NCI-H748 treated with DMSO at 0.1 percent for 48 hours (cell line): Measurements from ENCODE around the gene ZC3H15.
"Not testable (repeated sequence)": the region's sequence is repeated elsewhere in the genome, so short reads cannot be mapped to it uniquely, and the experiment has no call there.

ENCODE experiments used
- DNase-seq: peaks from one replicate; lab custom pipeline; 2025; lab: John Stamatoyannopoulos, UW

The ZC3H15 gene

DNA sequence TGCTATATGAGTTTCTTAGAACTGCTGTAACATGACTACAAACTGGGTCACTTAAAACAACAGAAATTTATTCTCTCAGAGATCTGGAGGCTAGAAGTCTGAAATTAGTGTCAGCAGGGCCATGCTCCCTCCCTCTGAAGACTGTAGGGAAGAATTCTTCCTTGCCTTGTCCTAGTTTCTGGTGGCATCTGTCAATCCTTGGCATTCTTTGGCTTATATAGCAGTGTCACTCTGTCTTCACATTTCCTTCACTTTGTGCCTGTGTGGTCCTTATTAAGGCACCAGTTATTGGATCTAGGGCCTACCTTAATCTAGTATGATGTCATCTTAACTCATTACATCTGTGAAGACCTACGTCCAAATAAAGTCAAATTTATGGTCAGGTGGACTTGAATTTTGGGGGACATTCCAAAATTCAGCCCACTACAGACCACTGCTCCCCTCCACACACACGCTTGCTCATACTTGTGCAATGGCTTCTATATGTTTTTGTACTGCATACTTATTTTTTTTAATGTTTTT, 7.6 kb downstream of the ZC3H15 start:
- DNase-seq: no peak

DNA sequence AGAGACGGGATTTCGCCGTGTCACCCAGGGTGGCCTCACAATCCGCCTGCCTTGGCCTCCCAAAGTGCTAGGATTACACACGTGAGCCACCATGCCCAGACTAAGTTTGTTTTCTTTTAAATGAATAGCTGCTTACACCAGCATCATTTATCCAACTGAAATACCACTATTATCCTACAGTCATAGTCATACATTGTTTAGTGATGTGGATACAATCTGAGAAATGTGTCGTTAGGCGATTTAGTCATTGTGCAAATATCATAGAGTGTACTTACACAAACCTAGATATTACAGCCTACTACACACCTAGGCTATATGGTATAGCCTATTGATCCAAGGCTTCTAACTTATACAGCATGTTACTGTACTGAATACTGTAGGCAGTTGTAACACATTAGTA, 10.3 kb downstream of the ZC3H15 start:
- DNase-seq: no peak

DNA sequence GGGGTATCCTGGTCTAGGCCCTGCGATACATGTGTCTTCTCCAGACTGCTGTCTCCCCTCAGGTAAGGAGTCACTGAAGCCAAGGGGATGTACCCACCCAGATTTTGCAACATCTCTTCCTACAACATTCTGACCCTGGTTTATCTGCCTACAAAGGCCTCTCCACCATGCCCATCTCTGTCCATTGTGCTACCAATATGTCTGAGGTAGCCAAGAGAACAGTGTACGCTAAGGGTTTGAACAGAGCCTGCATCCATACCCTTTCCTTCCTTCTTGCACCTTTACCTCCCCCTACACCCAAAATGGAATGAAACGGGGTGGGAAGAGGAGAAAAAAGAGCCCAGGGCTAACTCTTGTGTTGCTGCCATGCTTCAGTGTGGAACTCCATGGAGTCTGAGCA, 11.9 kb downstream of the ZC3H15 start:
- no peak for DNase-seq

GRCh38 chr2:186498834-186499233, 12.8 kb downstream of the ZC3H15 start:
- no peak for DNase-seq

DNA sequence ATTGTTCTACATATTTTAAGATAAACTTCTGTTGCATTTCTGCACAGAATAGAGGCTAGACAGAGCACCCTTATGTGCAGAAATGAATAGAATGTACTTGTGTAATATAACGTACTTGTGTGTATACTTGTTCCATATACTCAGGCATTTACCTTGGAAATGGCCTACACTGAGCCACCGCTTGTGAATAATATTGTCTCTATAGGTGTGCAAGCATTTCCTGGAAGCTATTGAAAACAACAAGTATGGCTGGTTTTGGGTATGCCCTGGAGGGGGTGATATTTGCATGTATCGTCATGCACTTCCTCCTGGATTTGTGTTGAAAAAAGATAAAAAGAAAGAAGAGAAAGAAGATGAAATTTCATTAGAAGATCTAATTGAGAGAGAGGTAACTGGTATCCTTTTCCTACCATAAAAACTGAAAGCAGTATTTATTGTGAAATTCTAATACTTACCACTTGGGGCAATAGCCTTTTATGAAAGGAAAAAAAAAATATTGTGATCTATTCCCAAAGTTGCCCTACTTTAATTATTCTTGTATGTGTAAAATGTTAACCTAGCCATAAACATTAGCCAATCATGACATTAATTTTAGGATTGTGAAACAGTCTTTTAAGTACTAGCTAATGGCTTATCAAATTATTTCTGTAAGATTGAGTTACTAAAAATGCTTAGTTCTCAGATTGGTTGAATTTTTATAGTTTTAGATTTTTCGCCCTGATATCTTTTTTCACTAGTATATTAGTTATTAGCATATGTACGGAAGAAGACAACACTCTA, 18.0 kb downstream of the ZC3H15 start:
- DNase-seq: peak; percentile 36

DNA sequence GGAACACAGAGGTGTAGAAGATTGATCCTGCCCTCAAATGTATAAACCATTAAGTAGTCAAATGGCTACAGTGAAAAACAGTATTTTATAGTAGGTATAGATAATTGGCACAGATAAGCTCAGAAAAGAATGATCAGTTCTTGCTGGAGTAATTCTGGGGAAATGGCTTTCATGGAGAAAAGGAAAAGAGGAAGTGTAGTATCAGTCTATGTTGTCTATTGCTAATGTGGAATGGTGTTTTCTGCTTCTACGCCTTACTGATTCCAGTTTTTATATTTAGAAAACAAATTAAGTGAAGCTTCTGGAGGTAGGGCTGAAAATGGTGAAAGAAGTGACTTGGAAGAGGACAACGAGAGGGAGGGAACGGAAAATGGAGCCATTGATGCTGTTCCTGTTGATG, 22.2 kb downstream of the ZC3H15 start:
- DNase-seq: no peak

DNA sequence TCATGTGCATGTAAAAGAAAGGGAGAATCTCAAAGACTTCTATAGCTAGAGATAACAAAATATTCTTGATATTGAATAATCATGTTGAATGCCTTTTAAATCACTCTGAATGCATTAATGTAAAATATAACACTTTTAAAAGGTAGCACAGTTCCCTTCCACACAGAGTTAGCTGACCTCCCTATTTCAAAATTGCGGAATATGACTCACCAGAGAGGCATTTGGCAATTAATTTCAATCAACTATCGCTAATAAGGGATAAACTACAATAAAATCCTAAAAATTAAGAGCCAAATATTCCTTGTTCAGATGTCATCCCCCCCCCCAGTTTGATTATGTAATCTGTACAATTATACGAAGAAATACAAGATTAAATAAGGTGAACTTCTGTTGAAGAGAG, 29.3 kb downstream of the ZC3H15 start:
- DNase-seq: no peak

GRCh38 chr2:186516396-186516795, 30.3 kb downstream of the ZC3H15 start:
- no peak for DNase-seq

GRCh38 chr2:186517090-186517489, 31.0 kb downstream of the ZC3H15 start:
- no peak for DNase-seq

GRCh38 chr2:186518291-186518690, 32.2 kb downstream of the ZC3H15 start:
- DNase-seq: no peak

GRCh38 chr2:186518945-186519344, 32.9 kb downstream of the ZC3H15 start:
- DNase-seq: no peak

GRCh38 chr2:186521570-186522153, 35.6 kb downstream of the ZC3H15 start:
- DNase-seq: not testable (repeated sequence)

- no peak for DNase-seq
Observed at GRCh38 chr2:186522450-186522849, 36.4 kb downstream of the ZC3H15 start.

- no peak for DNase-seq
Observed at GRCh38 chr2:186523791-186524190, 37.7 kb downstream of the ZC3H15 start.

GRCh38 chr2:186526281-186526680, 40.2 kb downstream of the ZC3H15 start:
- DNase-seq: no peak

DNA sequence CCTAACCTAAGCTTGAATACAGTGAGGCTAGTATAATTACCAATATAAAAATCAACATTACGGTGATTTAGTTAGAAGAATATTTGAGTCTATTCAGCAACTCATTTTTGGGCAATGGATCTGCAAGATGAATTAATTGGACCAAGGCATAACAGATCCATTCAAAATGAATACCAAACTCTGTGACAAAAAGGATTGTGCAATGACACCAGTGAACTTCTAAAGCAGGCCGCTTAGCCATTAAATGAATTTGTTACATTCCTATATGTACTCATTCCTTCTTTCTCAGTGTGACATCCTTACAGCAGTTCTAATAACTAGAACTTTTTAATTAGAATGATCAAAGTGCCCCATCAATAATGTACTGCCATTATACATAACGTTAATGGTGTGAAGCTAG, 44.3 kb downstream of the ZC3H15 start:
- no peak for DNase-seq

DNA sequence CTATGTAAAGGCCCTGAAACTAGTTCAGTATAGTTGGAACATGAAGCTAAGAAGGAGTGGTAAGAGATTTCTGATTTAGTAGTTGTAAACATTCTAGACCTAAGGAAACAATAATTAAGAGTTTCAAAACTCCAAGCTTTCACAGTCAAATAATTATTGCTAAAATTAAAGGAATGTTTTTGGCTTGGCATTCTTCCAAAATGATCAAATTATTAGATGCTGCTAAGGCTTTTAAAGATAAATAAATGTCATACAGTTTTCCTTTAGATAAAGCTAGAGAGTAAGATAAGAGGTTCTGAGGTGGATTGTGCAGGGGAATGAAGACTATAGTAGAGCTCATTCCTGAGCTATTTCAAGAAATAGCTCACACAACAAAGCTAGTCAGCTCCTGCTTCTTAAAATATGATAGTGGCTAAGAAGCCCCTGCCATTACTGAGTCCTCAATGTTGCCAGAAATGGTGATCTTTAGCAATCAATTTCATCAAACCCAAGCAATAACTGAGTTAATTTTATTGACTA, 45.3 kb downstream of the ZC3H15 start:
- no peak for DNase-seq

DNA sequence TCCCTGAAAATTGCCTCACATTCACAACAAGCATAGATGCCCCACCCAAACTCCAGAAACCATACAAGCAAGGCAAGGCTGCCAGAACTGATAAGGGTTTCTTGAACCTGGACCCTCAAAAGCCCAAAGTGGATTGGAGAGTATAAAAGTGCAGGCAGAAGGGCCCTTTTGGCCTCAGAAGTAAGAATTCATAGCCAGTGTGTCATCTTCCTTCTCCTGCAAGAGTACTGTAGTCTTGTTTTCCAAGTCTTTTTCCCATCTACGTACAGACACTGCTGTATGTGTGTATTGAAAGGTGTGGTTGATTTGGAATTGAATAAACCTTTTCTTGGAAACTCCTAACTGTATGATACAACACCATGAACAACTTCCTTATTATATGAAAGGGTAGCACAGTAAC, 46.8 kb downstream of the ZC3H15 start:
- DNase-seq: no peak

DNA sequence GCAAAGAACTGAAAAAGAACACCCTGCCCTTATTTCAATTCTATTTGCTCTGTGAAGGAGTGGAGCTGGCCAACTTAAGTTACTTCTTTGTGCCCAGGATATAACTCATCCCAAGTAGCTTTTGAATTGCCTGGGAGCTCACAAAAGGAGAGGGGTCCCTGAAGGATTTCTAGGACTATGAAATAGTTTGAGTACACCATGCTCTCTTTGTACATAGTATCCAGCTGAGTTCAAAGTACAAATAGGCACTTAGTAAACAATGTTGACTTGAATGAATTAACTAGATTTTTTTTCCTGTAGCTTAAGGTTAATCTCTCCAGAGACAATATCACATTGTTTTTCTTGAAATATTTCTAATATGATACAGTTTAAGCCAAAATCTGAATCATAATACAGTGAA, 47.7 kb downstream of the ZC3H15 start:
- no peak for DNase-seq

DNA sequence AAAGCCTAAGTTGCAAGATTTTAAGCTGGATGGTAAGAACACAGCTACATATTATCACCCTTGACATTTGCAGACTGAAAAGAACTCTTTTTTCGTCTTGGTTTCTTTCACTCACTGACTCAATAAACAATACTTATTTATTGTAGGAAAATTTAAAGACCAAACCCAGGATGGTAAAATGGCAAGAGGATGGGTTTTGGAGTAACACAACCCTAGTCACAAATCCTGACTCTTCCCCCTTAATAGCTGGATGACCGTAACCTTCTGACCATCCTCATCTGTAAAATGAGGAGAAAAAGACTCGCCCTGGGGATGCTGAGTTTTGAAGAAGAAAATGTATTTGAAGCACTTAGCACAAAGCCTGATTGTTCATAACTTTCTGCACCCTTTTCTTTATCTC, 48.3 kb downstream of the ZC3H15 start:
- no peak for DNase-seq

DNA sequence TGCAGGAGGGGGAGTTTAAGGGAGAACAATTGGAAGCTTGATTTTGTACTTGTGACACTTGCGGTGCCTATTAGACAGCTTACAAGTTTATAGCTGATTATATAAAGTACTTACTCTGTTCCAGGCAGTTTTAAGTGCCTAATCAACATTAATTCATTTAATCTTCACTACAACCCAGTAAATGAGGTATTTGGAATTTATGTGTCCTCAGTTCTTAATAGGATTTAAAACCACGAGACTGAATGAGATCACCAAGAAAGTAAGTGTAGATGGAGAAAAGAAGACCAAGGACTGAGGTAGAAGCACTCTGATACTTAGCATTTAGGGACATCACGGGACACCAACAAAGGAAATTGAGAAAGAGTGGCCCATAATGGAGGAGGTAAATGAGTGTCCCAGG, 49.8 kb downstream of the ZC3H15 start:
- no peak for DNase-seq

DNA sequence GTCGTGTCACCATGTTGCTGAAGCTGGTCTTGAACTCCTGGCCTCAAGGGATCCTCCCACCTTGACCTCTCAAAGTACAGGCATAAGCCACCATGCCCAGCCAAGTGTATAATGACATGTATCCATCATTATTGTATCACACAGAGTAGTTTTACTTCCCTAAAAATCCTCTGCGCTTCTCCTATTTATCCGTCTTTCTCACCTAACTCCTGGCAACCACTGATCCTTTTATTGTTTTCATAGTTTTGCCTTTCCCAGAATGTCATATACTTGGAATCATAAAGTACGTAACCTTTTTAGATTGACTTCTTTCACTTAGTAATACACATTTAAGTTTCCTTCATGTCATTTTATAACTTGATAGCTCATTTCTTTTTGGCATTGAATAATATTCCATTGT, 51.0 kb downstream of the ZC3H15 start:
- DNase-seq: no peak

GRCh38 chr2:186540941-186541340, 54.9 kb downstream of the ZC3H15 start:
- DNase-seq: no peak

- DNase-seq: no peak
Observed at GRCh38 chr2:186542002-186542401, 55.9 kb downstream of the ZC3H15 start.
